HCT116 (cell line): Measurements from ENCODE around the gene XAF1. TPM values are rescaled to one million over a fixed set of nuclear protein-coding genes. Genes with fewer than 3 reads are reported as not detected.

Experiments used
- ATAC-seq: fragments of 200-7000 bp; cut with Tn5 transposase; 2 replicates; pipeline ENCODE4 v1.9.1; 2020; ENCODE audit warnings: mild to moderate bottlenecking, moderate library complexity
- BruUV-seq: library from RNA; stranded (reverse); fragments of 400-500 nt; replicated peaks from 2 replicates; lab custom pipeline; 2021; lab: Mats Ljungman, UMichigan
- CTCF ChIA-PET: fragments of 300-600 bp; sonication (Branson Sonifier 250); formaldehyde crosslinking; loops from one replicate; lab custom pipeline; 2021; ENCODE audit warnings: antibody characterized with exemption; lab: Charles Lee
- POLR2A ChIA-PET: fragments of 300-600, 350-600 bp; sonication (Branson Sonifier 250); formaldehyde crosslinking; loops from one replicate; lab custom pipeline; 2021; ENCODE audit warnings: antibody characterized with exemption; lab: Charles Lee
- RAD21 ChIA-PET, 2 experiments: fragments of 300-600 bp; sonication (Branson Sonifier 250); formaldehyde crosslinking; loops; one replicate each; lab custom pipeline; 2023; ENCODE audit warnings: low total read pairs in 2 of 2; ENCODE audit not compliant: uncharacterized antibody in 2 of 2, unreplicated experiment in 2 of 2, low non-redundant PET in 1 of 2; lab: Charles Lee
- DNase-seq: peaks from one replicate; pipeline ENCODE4 v3.0.0-alpha.2; 2010; ENCODE audit warnings: low read depth, low spot score
- H2AFZ ChIP-seq: fragments of 200-600 bp; shearing (Covaris generic), sonication (generic); 2 replicates; pipeline ENCODE4 v1.6.1; 2017; ENCODE audit warnings: low read depth, mixed run types, mixed read lengths, antibody characterized with exemption, low read length; ENCODE audit not compliant: poor library complexity, severe bottlenecking
- H3K27ac ChIP-seq: 2 replicates; pipeline ENCODE4 v1.5.1; 2012; ENCODE audit warnings: low read depth, low read length
- H3K27me3 ChIP-seq: fragments of 200-600 bp; sonication (generic); 2 replicates; pipeline ENCODE4 v1.6.1; 2016; ENCODE audit warnings: mixed run types, low read length, mixed read lengths; ENCODE audit not compliant: insufficient read depth
- H3K36me3 ChIP-seq, 2 experiments: fragments of 200-500 bp in 1 of 2; fragments of 200-600 bp in 1 of 2; sonication (Bioruptor generic) in 1 of 2; sonication (generic) in 1 of 2; 2 replicates each; pipeline versions ENCODE4 v1.5.1 to v1.6.1; 2014 to 2016; ENCODE audit warnings: low read length in 2 of 2, inconsistent platforms in 1 of 2, mixed read lengths in 1 of 2, mixed run types in 1 of 2; ENCODE audit not compliant: insufficient read depth in 2 of 2, control insufficient read depth in 1 of 2
- H3K4me1 ChIP-seq, 2 experiments: fragments of 200-600 bp in 1 of 2; sonication (generic) in 1 of 2; 2 replicates each; pipeline versions ENCODE4 v1.5.1 to v1.6.1; 2012 to 2017; ENCODE audit warnings: low read length in 2 of 2, inconsistent platforms in 1 of 2, mild to moderate bottlenecking in 1 of 2, mixed read lengths in 1 of 2, mixed run types in 1 of 2, moderate library complexity in 1 of 2; ENCODE audit not compliant: insufficient read depth in 2 of 2, control insufficient read depth in 1 of 2
- H3K4me2 ChIP-seq: fragments of 200-600 bp; sonication (generic); 2 replicates; pipeline ENCODE4 v1.6.1; 2017; ENCODE audit warnings: mixed run types, low read length, mixed read lengths
- H3K4me3 ChIP-seq, 2 experiments: fragments of 200-600 bp in 1 of 2; sonication (generic) in 1 of 2; replicated peaks in 1 of 2; 2 replicates each; pipeline ENCODE4 v1.5.1; 2011 to 2016; ENCODE audit warnings: low read length in 2 of 2, control low read depth in 1 of 2, low read depth in 1 of 2, mild to moderate bottlenecking in 1 of 2, mixed read lengths in 1 of 2, mixed run types in 1 of 2
- H3K79me2 ChIP-seq: fragments of 200-600 bp; sonication (generic); 2 replicates; pipeline ENCODE4 v1.6.1; 2017; ENCODE audit warnings: mild to moderate bottlenecking, mixed run types, low read length, moderate library complexity, mixed read lengths; ENCODE audit not compliant: insufficient read depth
- H3K9ac ChIP-seq: fragments of 200-600 bp; sonication (generic); 2 replicates; pipeline ENCODE4 v1.6.1; 2016; ENCODE audit warnings: low read length, mixed read lengths
- H3K9me2 ChIP-seq: fragments of 200-600 bp; sonication (generic), shearing (Covaris generic); 2 replicates; pipeline ENCODE4 v1.6.1; 2017; ENCODE audit warnings: mixed run types, mild to moderate bottlenecking, moderate library complexity; ENCODE audit not compliant: insufficient read depth
- H3K9me3 ChIP-seq, 2 experiments: fragments of 200-500 bp in 1 of 2; fragments of 200-600 bp in 1 of 2; sonication (Bioruptor generic) in 1 of 2; sonication (generic) in 1 of 2; 2 replicates each; pipeline ENCODE4 v1.6.1; 2014 to 2017; ENCODE audit warnings: low read length in 2 of 2, mixed read lengths in 2 of 2, inconsistent platforms in 1 of 2, low read depth in 1 of 2, mild to moderate bottlenecking in 1 of 2, mixed run types in 1 of 2, moderate library complexity in 1 of 2; ENCODE audit not compliant: control insufficient read depth in 1 of 2, insufficient read depth in 1 of 2
- H4K20me1 ChIP-seq: fragments of 200-600 bp; sonication (generic), shearing (Covaris generic); 2 replicates; pipeline ENCODE4 v1.6.1; 2017; ENCODE audit warnings: mixed run types, mild to moderate bottlenecking, moderate library complexity; ENCODE audit not compliant: insufficient read depth
- CEBPB ChIP-seq: IDR thresholded peaks from 2 replicates; pipeline ENCODE4 v1.6.1; 2012; ENCODE audit warnings: low read depth
- EGR1 ChIP-seq: IDR thresholded peaks from 2 replicates; pipeline ENCODE4 v1.6.1; 2012; ENCODE audit warnings: low read depth
- EZH2 ChIP-seq: fragments of 200-600 bp; sonication (generic); IDR thresholded peaks from 2 replicates; pipeline ENCODE4 v1.6.1; 2017; ENCODE audit warnings: antibody characterized with exemption, mixed run types
- EZH2phosphoT487 ChIP-seq: fragments of 200-600 bp; IDR thresholded peaks from 2 replicates; pipeline ENCODE4 v1.6.1; 2018; ENCODE audit warnings: antibody characterized with exemption, borderline replicate concordance
- JUND ChIP-seq: IDR thresholded peaks from 2 replicates; pipeline ENCODE4 v1.6.1; 2012
- POLR2AphosphoS5 ChIP-seq: IDR thresholded peaks from 2 replicates; pipeline ENCODE4 v1.6.1; 2011; ENCODE audit warnings: mild to moderate bottlenecking, low read depth, low read length, moderate library complexity
- RAD21 ChIP-seq: IDR thresholded peaks from 2 replicates; pipeline ENCODE4 v1.6.1; 2012; ENCODE audit warnings: low read depth, mild to moderate bottlenecking
- SIN3A ChIP-seq: IDR thresholded peaks from 2 replicates; pipeline ENCODE4 v1.6.1; 2012; ENCODE audit warnings: low read depth
- SP1 ChIP-seq: IDR thresholded peaks from 2 replicates; pipeline ENCODE4 v1.6.1; 2012; ENCODE audit warnings: low read depth
- SRF ChIP-seq: IDR thresholded peaks from 2 replicates; pipeline ENCODE4 v1.6.1; 2012; ENCODE audit warnings: low read depth
- TCF7L2 ChIP-seq: IDR thresholded peaks from 2 replicates; pipeline ENCODE4 v1.7.0; 2011; ENCODE audit warnings: borderline replicate concordance, inconsistent platforms; ENCODE audit not compliant: insufficient read depth, insufficient read length; ENCODE audit errors: extremely low read depth
- ZNF274 ChIP-seq: fragments of 200-500 bp; sonication (Bioruptor generic); IDR thresholded peaks from 2 replicates; pipeline ENCODE4 v1.6.1; 2014; ENCODE audit warnings: mild to moderate bottlenecking, low read depth, low read length, inconsistent platforms
- intact Hi-C: fragments of 100-400 bp; cut with micrococcal nuclease; formaldehyde crosslinking; loops from 2 replicates; pipeline ENCODE4 v1.10.0; 2022
- total RNA-seq: library from RNA; stranded (reverse); gene quantifications from one replicate; pipeline ENCODE4 v1.2.1, GENCODE V29; 2021; ENCODE audit not compliant: unreplicated experiment
- TF ChIP-seq, protein P1 (sequence below), 3 experiments: fragments of 200-600 bp in 1 of 3; sonication (generic) in 1 of 3; IDR thresholded peaks in 2 of 3; conservative IDR thresholded peaks in 1 of 3; 2 replicates each; pipeline ENCODE4 v1.5.1; 2012 to 2017; ENCODE audit warnings: low read depth in 2 of 3, low read length in 2 of 3, antibody characterized with exemption in 1 of 3, borderline replicate concordance in 1 of 3, control low read depth in 1 of 3, mild to moderate bottlenecking in 1 of 3, mixed read lengths in 1 of 3, mixed run types in 1 of 3, moderate library complexity in 1 of 3; ENCODE audit not compliant: insufficient read depth in 1 of 3
- TF ChIP-seq, protein P2 (sequence below): IDR thresholded peaks from 2 replicates; pipeline ENCODE4 v1.6.1; 2011; ENCODE audit warnings: mild to moderate bottlenecking, low read length, moderate library complexity; ENCODE audit not compliant: insufficient replicate concordance; ENCODE audit errors: extremely low read depth

XAF1 gene
- total RNA-seq, 1 experiment from 2014 or later: 0.25 TPM

DNA sequence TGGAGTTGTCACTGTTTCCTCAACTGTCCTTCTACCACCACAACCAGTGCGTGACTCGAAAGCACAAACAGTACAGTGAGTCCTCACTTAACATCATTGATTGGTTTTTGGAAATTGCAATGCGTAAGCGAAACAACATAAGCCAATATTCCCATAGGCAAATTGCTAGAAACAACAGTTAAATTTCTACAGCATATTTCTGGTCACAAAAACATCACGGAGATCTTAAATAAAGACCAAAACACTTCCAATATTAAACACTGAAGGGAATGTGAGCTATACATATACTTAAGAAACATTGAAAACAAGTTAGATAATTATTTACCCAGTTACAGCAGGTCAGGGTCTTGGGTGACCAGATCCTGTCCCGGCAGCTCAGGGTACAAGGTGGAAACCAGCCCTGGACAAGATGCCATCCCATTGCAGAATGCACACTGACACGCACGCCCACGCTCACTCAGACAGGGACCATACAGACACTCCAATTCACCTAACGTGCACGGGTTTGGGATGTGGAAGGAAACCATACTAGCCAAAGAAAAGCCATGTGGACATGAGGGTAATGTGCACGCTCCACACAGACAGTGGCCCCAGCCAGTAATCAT is 47.4 kb upstream of the XAF1 start:
- no peak for DNase-seq
- no peak overlapping the region for H3K4me2 ChIP-seq
- no peak overlapping the region for H3K27ac ChIP-seq
- no peaks in the 10 kb centered on the region for H3K9me3 ChIP-seq
- no peaks in the 10 kb centered on the region for H3K79me2 ChIP-seq
- H3K36me3 ChIP-seq: no peaks in the 10 kb centered on the region
- intact Hi-C loops: no loop called here
- TF ChIP-seq POLR2AphosphoS5: no peak
- no peak for TF ChIP-seq TCF7L2
- TF ChIP-seq ZNF274: no peak
- TF ChIP-seq SP1: no peak
- no peak for TF ChIP-seq SIN3A
- no peak for TF ChIP-seq CEBPB
- TF ChIP-seq, protein P1, sequence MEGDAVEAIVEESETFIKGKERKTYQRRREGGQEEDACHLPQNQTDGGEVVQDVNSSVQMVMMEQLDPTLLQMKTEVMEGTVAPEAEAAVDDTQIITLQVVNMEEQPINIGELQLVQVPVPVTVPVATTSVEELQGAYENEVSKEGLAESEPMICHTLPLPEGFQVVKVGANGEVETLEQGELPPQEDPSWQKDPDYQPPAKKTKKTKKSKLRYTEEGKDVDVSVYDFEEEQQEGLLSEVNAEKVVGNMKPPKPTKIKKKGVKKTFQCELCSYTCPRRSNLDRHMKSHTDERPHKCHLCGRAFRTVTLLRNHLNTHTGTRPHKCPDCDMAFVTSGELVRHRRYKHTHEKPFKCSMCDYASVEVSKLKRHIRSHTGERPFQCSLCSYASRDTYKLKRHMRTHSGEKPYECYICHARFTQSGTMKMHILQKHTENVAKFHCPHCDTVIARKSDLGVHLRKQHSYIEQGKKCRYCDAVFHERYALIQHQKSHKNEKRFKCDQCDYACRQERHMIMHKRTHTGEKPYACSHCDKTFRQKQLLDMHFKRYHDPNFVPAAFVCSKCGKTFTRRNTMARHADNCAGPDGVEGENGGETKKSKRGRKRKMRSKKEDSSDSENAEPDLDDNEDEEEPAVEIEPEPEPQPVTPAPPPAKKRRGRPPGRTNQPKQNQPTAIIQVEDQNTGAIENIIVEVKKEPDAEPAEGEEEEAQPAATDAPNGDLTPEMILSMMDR (IDR thresholded peaks at IDR 0.05 in 2 of 3, conservative IDR thresholded peaks at IDR 0.05 in 1 of 3; ENCODE audit: borderline replicate concordance in 1 of 3, insufficient read depth in 1 of 3, low read depth in 2 of 3, low read length in 2 of 3): no peak
- TF ChIP-seq SRF: no peak
- no peak for TF ChIP-seq EZH2phosphoT487
- TF ChIP-seq, protein P2, sequence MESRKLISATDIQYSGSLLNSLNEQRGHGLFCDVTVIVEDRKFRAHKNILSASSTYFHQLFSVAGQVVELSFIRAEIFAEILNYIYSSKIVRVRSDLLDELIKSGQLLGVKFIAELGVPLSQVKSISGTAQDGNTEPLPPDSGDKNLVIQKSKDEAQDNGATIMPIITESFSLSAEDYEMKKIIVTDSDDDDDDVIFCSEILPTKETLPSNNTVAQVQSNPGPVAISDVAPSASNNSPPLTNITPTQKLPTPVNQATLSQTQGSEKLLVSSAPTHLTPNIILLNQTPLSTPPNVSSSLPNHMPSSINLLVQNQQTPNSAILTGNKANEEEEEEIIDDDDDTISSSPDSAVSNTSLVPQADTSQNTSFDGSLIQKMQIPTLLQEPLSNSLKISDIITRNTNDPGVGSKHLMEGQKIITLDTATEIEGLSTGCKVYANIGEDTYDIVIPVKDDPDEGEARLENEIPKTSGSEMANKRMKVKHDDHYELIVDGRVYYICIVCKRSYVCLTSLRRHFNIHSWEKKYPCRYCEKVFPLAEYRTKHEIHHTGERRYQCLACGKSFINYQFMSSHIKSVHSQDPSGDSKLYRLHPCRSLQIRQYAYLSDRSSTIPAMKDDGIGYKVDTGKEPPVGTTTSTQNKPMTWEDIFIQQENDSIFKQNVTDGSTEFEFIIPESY: no peak
- TF ChIP-seq EZH2: no peak
- no peak for TF ChIP-seq JUND
- no peak for TF ChIP-seq RAD21
- TF ChIP-seq EGR1: no peak
- TF ChIP-seq, all 23 proteins: peak for 0
- ChIA-PET CTCF (no interaction called here), POLR2A (no interaction called here), RAD21 (no interaction called here)
- no peak overlapping the region for H3K4me3 ChIP-seq
- ATAC-seq: no peak
- peaks cover 8% of the 10 kb centered on the region in 2 experiments; a peak in 3 of 4 replicates for H3K4me1 ChIP-seq
- no TSS peak for BruUV-seq
- no peak overlapping the region for H2AFZ ChIP-seq
- H4K20me1 ChIP-seq: no peaks in the 10 kb centered on the region
- H3K9me2 ChIP-seq: no peaks in the 10 kb centered on the region
- no peaks in the 10 kb centered on the region for H3K27me3 ChIP-seq
- no peak overlapping the region for H3K9ac ChIP-seq
